BLaER1 (cell line): ENCODE data around the gene SERPINA1.
"Not testable (repeated sequence)": the region's sequence is repeated elsewhere in the genome, so short reads cannot be mapped to it uniquely, and the experiment has no call there.

Experiments
- H3K27ac ChIP-seq: shearing (Covaris generic); formaldehyde crosslinking; 2 replicates; pipeline ENCODE4 v1.8.1; 2022
- H3K27me3 ChIP-seq: shearing (Covaris generic); formaldehyde crosslinking; 2 replicates; pipeline ENCODE4 v1.8.1; 2022
- H3K36me3 ChIP-seq: shearing (Covaris generic); formaldehyde crosslinking; 2 replicates; pipeline ENCODE4 v1.8.1; 2022
- H3K4me1 ChIP-seq: shearing (Covaris generic); formaldehyde crosslinking; 2 replicates; pipeline ENCODE4 v1.8.1; 2022
- H3K4me2 ChIP-seq: shearing (Covaris generic); formaldehyde crosslinking; 2 replicates; pipeline ENCODE4 v1.8.1; 2022
- H3K4me3 ChIP-seq: shearing (Covaris generic); formaldehyde crosslinking; 2 replicates; pipeline ENCODE4 v1.8.1; 2022
- H3K9ac ChIP-seq: shearing (Covaris generic); formaldehyde crosslinking; 2 replicates; pipeline ENCODE4 v1.8.1; 2022
- H3K9me3 ChIP-seq: shearing (Covaris generic); formaldehyde crosslinking; 2 replicates; pipeline ENCODE4 v1.8.1; 2022
- H4K20me1 ChIP-seq: shearing (Covaris generic); formaldehyde crosslinking; 2 replicates; pipeline ENCODE4 v1.8.1; 2022
- Cebpa-rat ChIP-seq: shearing (Covaris generic); IDR thresholded peaks from 2 replicates; pipeline ENCODE4 v1.8.1; 2022

The SERPINA1 gene

GRCh38 chr14:94388384-94389103 is at the start of gene SERPINA1:
SERPINA1 (minus strand) TSS chr14:94388602; CDS start chr14:94383237, 5,365 bp downstream.
- Histone ChIP-seq H4K20me1 (no peaks in the 10 kb centered on the region), H3K4me2 (no peak within 1 kb of the TSS), H3K9me3 (no peaks in the 10 kb centered on the region), H3K4me1 (peaks cover 20% of the 10 kb centered on the region), H3K4me3 (no peak within 1 kb of the TSS), H3K27me3 (no peaks in the 10 kb centered on the region), H3K9ac (no peak within 1 kb of the TSS), H3K36me3 (no peaks in the 10 kb centered on the region), H3K27ac (no peak within 1 kb of the TSS)
- TF ChIP-seq Cebpa-rat: no peak

GRCh38 chr14:94428610-94429009 is 40.2 kb upstream of the SERPINA1 start:
- H3K4me1 ChIP-seq: no peaks in the 10 kb centered on the region
- no peak overlapping the region for H3K27ac ChIP-seq
- no peak for TF ChIP-seq Cebpa-rat
- no peaks in the 10 kb centered on the region for H3K27me3 ChIP-seq
- H3K36me3 ChIP-seq: no peaks in the 10 kb centered on the region
- no peaks in the 10 kb centered on the region for H4K20me1 ChIP-seq
- no peak overlapping the region for H3K4me2 ChIP-seq
- no peak overlapping the region for H3K4me3 ChIP-seq
- H3K9ac ChIP-seq: no peak overlapping the region
- H3K9me3 ChIP-seq: 0 out of 2 replicates have a peak, but pooled peaks cover 2% of the 10 kb centered on the region

- H3K36me3 ChIP-seq: no peaks in the 10 kb centered on the region
Observed at GRCh38 chr14:94427016-94427613, 38.7 kb upstream of the SERPINA1 start.

GRCh38 chr14:94426526-94426925 is 38.1 kb upstream of the SERPINA1 start:
- 0 out of 2 replicates have a peak, but pooled peaks cover 2% of the 10 kb centered on the region for H3K9me3 ChIP-seq
- no peaks in the 10 kb centered on the region for H3K27me3 ChIP-seq
- H3K4me1 ChIP-seq: no peaks in the 10 kb centered on the region
- TF ChIP-seq Cebpa-rat: no peak
- no peaks in the 10 kb centered on the region for H4K20me1 ChIP-seq
- H3K4me2 ChIP-seq: no peak overlapping the region
- no peak overlapping the region for H3K27ac ChIP-seq
- H3K36me3 ChIP-seq: no peaks in the 10 kb centered on the region
- no peak overlapping the region for H3K9ac ChIP-seq
- no peak overlapping the region for H3K4me3 ChIP-seq

More at GRCh38 chr14:94427016-94427613, 38.7 kb upstream of the SERPINA1 start:
- no peak overlapping the region for H3K27ac ChIP-seq
- H3K9me3 ChIP-seq: 0 out of 2 replicates have a peak, but pooled peaks cover 2% of the 10 kb centered on the region
- H3K27me3 ChIP-seq: no peaks in the 10 kb centered on the region
- no peak overlapping the region; the same call in 1 of the 2 replicates for H3K4me2 ChIP-seq
- H3K9ac ChIP-seq: no peak overlapping the region
- no peaks in the 10 kb centered on the region for H3K4me1 ChIP-seq
- no peak overlapping the region for H3K4me3 ChIP-seq
- H4K20me1 ChIP-seq: no peaks in the 10 kb centered on the region
- TF ChIP-seq Cebpa-rat: no peak

- H3K4me3 ChIP-seq: no peak overlapping the region
- H3K4me2 ChIP-seq: no peak overlapping the region
- H3K9me3 ChIP-seq: peaks cover 6% of the 10 kb centered on the region; the same call in 1 of the 2 replicates
- no peaks in the 10 kb centered on the region for H3K27me3 ChIP-seq
- no peaks in the 10 kb centered on the region for H3K36me3 ChIP-seq
- H3K9ac ChIP-seq: no peak overlapping the region
- TF ChIP-seq Cebpa-rat: no peak
- H3K4me1 ChIP-seq: no peaks in the 10 kb centered on the region
- no peak overlapping the region for H3K27ac ChIP-seq
- no peaks in the 10 kb centered on the region for H4K20me1 ChIP-seq
Observed at GRCh38 chr14:94424371-94424770, 36.0 kb upstream of the SERPINA1 start.

- TF ChIP-seq Cebpa-rat: no peak
- H3K4me2 ChIP-seq: no peak overlapping the region
- no peaks in the 10 kb centered on the region for H3K27me3 ChIP-seq
- H3K9ac ChIP-seq: no peak overlapping the region
- H3K4me3 ChIP-seq: no peak overlapping the region
- H3K36me3 ChIP-seq: no peaks in the 10 kb centered on the region
- no peaks in the 10 kb centered on the region for H3K4me1 ChIP-seq
- H3K9me3 ChIP-seq: peaks cover 13% of the 10 kb centered on the region
- no peaks in the 10 kb centered on the region for H4K20me1 ChIP-seq
- no peak overlapping the region for H3K27ac ChIP-seq
Observed at GRCh38 chr14:94423453-94424056, 35.2 kb upstream of the SERPINA1 start.

GRCh38 chr14:94421316-94421715 is 32.9 kb upstream of the SERPINA1 start:
- Histone ChIP-seq H3K4me3 (no peak overlapping the region), H3K9me3 (peaks cover 17% of the 10 kb centered on the region), H3K4me1 (no peaks in the 10 kb centered on the region), H3K27me3 (no peaks in the 10 kb centered on the region), H3K4me2 (no peak overlapping the region), H3K9ac (no peak overlapping the region), H3K27ac (no peak overlapping the region), H3K36me3 (no peaks in the 10 kb centered on the region), H4K20me1 (no peaks in the 10 kb centered on the region)
- TF ChIP-seq Cebpa-rat: no peak

GRCh38 chr14:94417497-94418205 is 29.2 kb upstream of the SERPINA1 start:
- not testable (repeated sequence) for H3K9ac ChIP-seq, H4K20me1 ChIP-seq, H3K4me1 ChIP-seq, H3K27me3 ChIP-seq, H3K36me3 ChIP-seq, H3K4me2 ChIP-seq, H3K27ac ChIP-seq, H3K4me3 ChIP-seq
- H3K9me3 ChIP-seq: peaks cover 42% of the 10 kb centered on the region

GRCh38 chr14:94412671-94413638 is 24.6 kb upstream of the SERPINA1 start:
- Histone ChIP-seq H4K20me1 (no peaks in the 10 kb centered on the region), H3K27me3 (no peaks in the 10 kb centered on the region), H3K4me1 (no peaks in the 10 kb centered on the region), H3K27ac (no peak overlapping the region), H3K9me3 (peaks cover 40% of the 10 kb centered on the region), H3K4me2 (no peak overlapping the region), H3K4me3 (no peak overlapping the region), H3K36me3 (no peaks in the 10 kb centered on the region), H3K9ac (no peak overlapping the region)
- no peak for TF ChIP-seq Cebpa-rat
